Vagina (tissue), 2 donors: ENCODE results near the gene ANAPC2. TPM values are rescaled to one million over a fixed set of nuclear protein-coding genes. Genes with fewer than 3 reads are reported as not detected.

ENCODE experiments used
- DNase-seq, 2 donors: peaks; one replicate each; pipeline ENCODE4 v3.0.0-alpha.2; 2017; ENCODE audit errors: extremely low spot score in 2 of 2
- H3K27ac ChIP-seq: fragments of 200-600 bp; sonication (generic); one replicate; pipeline ENCODE4 v1.5.1; 2019
- H3K27me3 ChIP-seq: fragments of 200-600 bp; sonication (generic); one replicate; pipeline ENCODE4 v1.5.1; 2019
- H3K36me3 ChIP-seq, 2 donors: fragments of 200-600 bp; sonication (generic); one replicate each; pipeline ENCODE4 v1.5.1; 2017 to 2019
- H3K4me1 ChIP-seq: fragments of 200-600 bp; sonication (generic); one replicate; pipeline ENCODE4 v1.5.1; 2019
- H3K4me3 ChIP-seq, 2 donors: fragments of 200-600 bp; sonication (generic); 1 replicate in 1 of 2; 2 replicates in 1 of 2; pipeline ENCODE4 v1.5.1; 2016 to 2019
- H3K9me3 ChIP-seq: fragments of 200-600 bp; sonication (generic); one replicate; pipeline ENCODE4 v1.5.1; 2019
- CTCF ChIP-seq, 3 experiments: fragments of 450-650 bp in 2 of 3; fragments of 200-600 bp in 1 of 3; sonication (generic) in 1 of 3; IDR thresholded peaks; one replicate each; pipeline ENCODE4 v1.5.1; 2017 to 2019; ENCODE audit warnings: antibody characterized with exemption in 3 of 3, mild to moderate bottlenecking in 2 of 3, moderate library complexity in 2 of 3
- POLR2A ChIP-seq, 2 donors: fragments of 450-650 bp; IDR thresholded peaks; one replicate each; pipeline ENCODE4 v1.6.1; 2017; ENCODE audit warnings: antibody characterized with exemption in 2 of 2, mild to moderate bottlenecking in 2 of 2, moderate library complexity in 2 of 2
- POLR2AphosphoS5 ChIP-seq, 2 donors: sonication (generic); formaldehyde crosslinking; IDR thresholded peaks; one replicate each; pipeline ENCODE4 v1.9.0; 2017; ENCODE audit warnings: antibody characterized with exemption in 2 of 2, mild to moderate bottlenecking in 2 of 2, low read depth in 1 of 2; ENCODE audit not compliant: insufficient read depth in 1 of 2
- intact Hi-C: fragments of 100-400 bp; cut with DNase I; formaldehyde crosslinking; loops from one replicate; pipeline ENCODE4 v1.15.1; 2023
- total RNA-seq: library from RNA; depleted of rRNA; stranded (reverse); fragments of >200 nt; gene quantifications from one replicate; pipeline ENCODE4 v1.2.3, GENCODE V29; 2016

The ANAPC2 gene
- total RNA-seq, 1 donor from 2014 or later = 30.0 TPM

- no peaks in the 10 kb centered on the region for H3K36me3 ChIP-seq
- no peak overlapping the region for H3K4me3 ChIP-seq
- H3K9me3 ChIP-seq = no peaks in the 10 kb centered on the region
- intact Hi-C loops = loop anchor here (10.0 kb wide), 1 partner anchor 255 kb away; no protein-coding TSS in a partner anchor
- DNase-seq = no peak
- H3K27ac ChIP-seq = no peak overlapping the region
- peaks cover 37% of the 10 kb centered on the region for H3K4me1 ChIP-seq
- TF ChIP-seq CTCF (IDR thresholded peaks at IDR 0.05) (no peak), POLR2A (IDR thresholded peaks at IDR 0.05) (no peak), POLR2AphosphoS5 (IDR thresholded peaks at IDR 0.05; ENCODE audit: insufficient read depth in 1 of 2, low read depth in 1 of 2) (no peak)
- H3K27me3 ChIP-seq = peaks cover 18% of the 10 kb centered on the region
Measured at GRCh38 chr9:137159105-137160053, 29.0 kb downstream of the ANAPC2 start.

GRCh38 chr9:137158625-137159024 is 29.7 kb downstream of the ANAPC2 start:
- intact Hi-C loops = no loop called here

GRCh38 chr9:137157618-137158415 is 30.5 kb downstream of the ANAPC2 start:
- Histone ChIP-seq H3K4me3 (no peak overlapping the region), H3K27me3 (peaks cover 17% of the 10 kb centered on the region), H3K4me1 (peaks cover 29% of the 10 kb centered on the region), H3K36me3 (no peaks in the 10 kb centered on the region), H3K9me3 (no peaks in the 10 kb centered on the region), H3K27ac (no peak overlapping the region)
- no peak for DNase-seq
- TF ChIP-seq POLR2AphosphoS5 (IDR thresholded peaks at IDR 0.05; ENCODE audit: insufficient read depth in 1 of 2, low read depth in 1 of 2) (no peak), POLR2A (IDR thresholded peaks at IDR 0.05) (no peak)
- intact Hi-C loops = no loop called here

More at GRCh38 chr9:137158625-137159024, 29.7 kb downstream of the ANAPC2 start:
- Histone ChIP-seq H3K9me3 (no peaks in the 10 kb centered on the region), H3K4me3 (no peak overlapping the region), H3K27me3 (peaks cover 18% of the 10 kb centered on the region), H3K4me1 (peaks cover 37% of the 10 kb centered on the region), H3K27ac (no peak overlapping the region), H3K36me3 (no peaks in the 10 kb centered on the region)
- no peak for DNase-seq
- TF ChIP-seq CTCF (IDR thresholded peaks at IDR 0.05) (no peak), POLR2AphosphoS5 (IDR thresholded peaks at IDR 0.05; ENCODE audit: insufficient read depth in 1 of 2, low read depth in 1 of 2) (no peak), POLR2A (IDR thresholded peaks at IDR 0.05) (no peak)

GRCh38 chr9:137156567-137157375 is 31.6 kb downstream of the ANAPC2 start:
- no peak for DNase-seq
- intact Hi-C loops = no loop called here
- no peak for TF ChIP-seq POLR2AphosphoS5 (IDR thresholded peaks at IDR 0.05; ENCODE audit: insufficient read depth in 1 of 2, low read depth in 1 of 2)
- no peak for TF ChIP-seq POLR2A (IDR thresholded peaks at IDR 0.05)
- TF ChIP-seq CTCF (IDR thresholded peaks at IDR 0.05) = no peak
- peaks cover 9% of the 10 kb centered on the region for H3K27me3 ChIP-seq
- no peak overlapping the region for H3K27ac ChIP-seq
- H3K4me1 ChIP-seq = peaks cover 19% of the 10 kb centered on the region
- H3K36me3 ChIP-seq = no peaks in the 10 kb centered on the region
- H3K9me3 ChIP-seq = no peaks in the 10 kb centered on the region
- H3K4me3 ChIP-seq = peak overlapping the region in 1 of 2 donors; percentile 3
